GM06990 (cell line): ENCODE results near the gene NEURL1B.
A peak's percentile ranks its signal among the peaks of the same experiment; 100 is the strongest.

Experiments
- DNase-seq: peaks from one replicate; pipeline ENCODE4 v3.0.0-alpha.2; 2011; ENCODE audit not compliant: insufficient read length; ENCODE audit errors: extremely low read depth
- H3K27me3 ChIP-seq: replicated peaks from 2 replicates; pipeline ENCODE4 v1.6.0; 2011; ENCODE audit warnings: low read length; ENCODE audit not compliant: control insufficient read depth, insufficient read depth
- H3K36me3 ChIP-seq: 2 replicates; pipeline ENCODE4 v1.5.1; 2011; ENCODE audit warnings: low read length; ENCODE audit not compliant: control insufficient read depth, insufficient read depth
- H3K4me3 ChIP-seq: replicated peaks from 2 replicates; pipeline ENCODE4 v1.5.1; 2011; ENCODE audit warnings: low read depth, mild to moderate bottlenecking, control low read depth, low read length
- TF ChIP-seq, protein P1 (sequence below): IDR thresholded peaks from 2 replicates; pipeline ENCODE4 v1.5.1; 2011; ENCODE audit warnings: low read length, control low read depth, mild to moderate bottlenecking, inconsistent platforms; ENCODE audit not compliant: insufficient read depth, poor library complexity, severe bottlenecking

Gene NEURL1B, protein sequence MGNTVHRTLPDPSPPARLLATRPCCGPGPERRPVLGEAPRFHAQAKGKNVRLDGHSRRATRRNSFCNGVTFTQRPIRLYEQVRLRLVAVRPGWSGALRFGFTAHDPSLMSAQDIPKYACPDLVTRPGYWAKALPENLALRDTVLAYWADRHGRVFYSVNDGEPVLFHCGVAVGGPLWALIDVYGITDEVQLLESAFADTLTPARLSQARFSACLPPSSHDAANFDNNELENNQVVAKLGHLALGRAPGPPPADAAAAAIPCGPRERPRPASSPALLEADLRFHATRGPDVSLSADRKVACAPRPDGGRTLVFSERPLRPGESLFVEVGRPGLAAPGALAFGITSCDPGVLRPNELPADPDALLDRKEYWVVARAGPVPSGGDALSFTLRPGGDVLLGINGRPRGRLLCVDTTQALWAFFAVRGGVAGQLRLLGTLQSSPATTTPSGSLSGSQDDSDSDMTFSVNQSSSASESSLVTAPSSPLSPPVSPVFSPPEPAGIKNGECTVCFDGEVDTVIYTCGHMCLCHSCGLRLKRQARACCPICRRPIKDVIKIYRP

DNA sequence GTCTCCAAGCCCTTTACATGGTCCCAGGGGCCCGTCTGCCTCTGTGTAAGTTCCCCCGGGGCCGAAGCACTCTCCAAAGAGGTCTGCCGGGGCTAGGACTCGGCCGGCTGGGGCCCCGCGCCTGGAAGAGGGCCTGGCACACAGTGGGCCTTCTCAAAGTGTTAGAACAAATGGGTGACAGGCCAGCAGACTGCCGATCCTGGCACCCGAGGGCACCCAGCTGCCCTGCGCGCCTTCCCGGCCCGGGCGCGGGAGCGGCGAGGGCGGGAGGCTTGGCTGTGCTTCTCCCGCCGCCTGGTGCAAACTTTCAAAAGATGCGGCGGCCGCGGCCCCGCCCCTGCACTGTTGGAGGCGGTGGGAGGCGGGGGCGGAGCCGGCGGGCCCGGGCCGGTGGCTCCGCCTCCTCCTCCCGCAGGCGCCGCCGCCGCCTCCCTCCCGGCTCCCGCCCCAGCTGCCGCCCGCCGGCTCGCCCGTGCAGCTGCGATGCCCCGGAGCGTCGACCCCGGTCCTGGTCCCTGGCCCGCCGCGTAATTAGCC lies at the start of gene NEURL1B:
TSS of gene NEURL1B (plus strand) at position 442 of the 537 bp plus-strand sequence. CDS start 144 bp downstream, outside the sequence.
- TF ChIP-seq, protein P1, sequence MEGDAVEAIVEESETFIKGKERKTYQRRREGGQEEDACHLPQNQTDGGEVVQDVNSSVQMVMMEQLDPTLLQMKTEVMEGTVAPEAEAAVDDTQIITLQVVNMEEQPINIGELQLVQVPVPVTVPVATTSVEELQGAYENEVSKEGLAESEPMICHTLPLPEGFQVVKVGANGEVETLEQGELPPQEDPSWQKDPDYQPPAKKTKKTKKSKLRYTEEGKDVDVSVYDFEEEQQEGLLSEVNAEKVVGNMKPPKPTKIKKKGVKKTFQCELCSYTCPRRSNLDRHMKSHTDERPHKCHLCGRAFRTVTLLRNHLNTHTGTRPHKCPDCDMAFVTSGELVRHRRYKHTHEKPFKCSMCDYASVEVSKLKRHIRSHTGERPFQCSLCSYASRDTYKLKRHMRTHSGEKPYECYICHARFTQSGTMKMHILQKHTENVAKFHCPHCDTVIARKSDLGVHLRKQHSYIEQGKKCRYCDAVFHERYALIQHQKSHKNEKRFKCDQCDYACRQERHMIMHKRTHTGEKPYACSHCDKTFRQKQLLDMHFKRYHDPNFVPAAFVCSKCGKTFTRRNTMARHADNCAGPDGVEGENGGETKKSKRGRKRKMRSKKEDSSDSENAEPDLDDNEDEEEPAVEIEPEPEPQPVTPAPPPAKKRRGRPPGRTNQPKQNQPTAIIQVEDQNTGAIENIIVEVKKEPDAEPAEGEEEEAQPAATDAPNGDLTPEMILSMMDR, result no peak
- peaks cover 7% of the 10 kb centered on the region for H3K27me3 ChIP-seq
- no peaks in the 10 kb centered on the region for H3K36me3 ChIP-seq
- DNase-seq, result peak; percentile 41
- peak within 1 kb of the TSS; percentile 45 for H3K4me3 ChIP-seq

DNA sequence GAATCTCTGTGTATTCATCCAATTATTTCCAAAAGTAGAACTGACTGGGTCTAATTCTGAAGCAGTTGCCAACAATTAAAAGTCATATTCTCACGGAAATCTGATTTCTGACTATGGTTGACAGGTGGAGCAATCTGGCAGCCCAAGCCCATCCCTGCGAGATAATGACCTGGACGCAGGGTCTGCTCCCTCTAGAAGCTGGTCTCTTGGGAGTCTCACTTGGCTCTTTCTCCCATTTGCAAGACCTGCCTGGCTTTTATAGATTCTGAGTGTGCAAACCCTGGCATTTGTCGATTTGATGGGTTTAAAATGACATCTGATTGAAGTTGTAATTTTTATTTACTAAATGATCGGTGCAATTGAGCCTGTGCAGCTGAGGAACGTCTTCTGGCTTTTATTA lies 49.4 kb upstream of the NEURL1B start:
- no peak for DNase-seq
- Histone ChIP-seq H3K36me3 (no peaks in the 10 kb centered on the region), H3K4me3 (no peak overlapping the region), H3K27me3 (peaks cover 2% of the 10 kb centered on the region; the same call in 1 of the 2 replicates)
- TF ChIP-seq, protein P1, result no peak

DNA sequence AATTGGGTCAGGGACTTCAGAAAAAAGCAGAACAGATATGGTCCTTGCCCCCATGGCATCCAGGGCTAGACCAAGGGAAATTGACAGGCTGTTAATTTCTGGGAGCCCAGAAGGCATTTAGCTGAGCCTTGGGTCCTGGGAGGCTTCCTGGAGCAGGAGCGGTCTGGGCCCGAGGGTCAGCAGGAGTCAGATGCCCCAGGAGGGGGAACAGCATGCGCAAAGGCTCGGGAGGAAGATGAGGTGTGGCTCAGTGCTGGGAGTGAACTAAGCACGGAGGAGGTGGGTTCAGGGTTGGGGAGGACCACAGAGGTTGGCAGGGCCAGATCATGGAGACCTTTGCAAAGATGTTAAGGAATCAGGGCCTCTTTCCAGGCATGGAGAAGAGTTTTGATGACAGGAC lies 48.2 kb upstream of the NEURL1B start:
- no peak for DNase-seq
- H3K4me3 ChIP-seq, result no peak overlapping the region
- no peaks in the 10 kb centered on the region for H3K36me3 ChIP-seq
- TF ChIP-seq, protein P1, result no peak
- H3K27me3 ChIP-seq, result no peaks in the 10 kb centered on the region; the same call in 1 of the 2 replicates

DNA sequence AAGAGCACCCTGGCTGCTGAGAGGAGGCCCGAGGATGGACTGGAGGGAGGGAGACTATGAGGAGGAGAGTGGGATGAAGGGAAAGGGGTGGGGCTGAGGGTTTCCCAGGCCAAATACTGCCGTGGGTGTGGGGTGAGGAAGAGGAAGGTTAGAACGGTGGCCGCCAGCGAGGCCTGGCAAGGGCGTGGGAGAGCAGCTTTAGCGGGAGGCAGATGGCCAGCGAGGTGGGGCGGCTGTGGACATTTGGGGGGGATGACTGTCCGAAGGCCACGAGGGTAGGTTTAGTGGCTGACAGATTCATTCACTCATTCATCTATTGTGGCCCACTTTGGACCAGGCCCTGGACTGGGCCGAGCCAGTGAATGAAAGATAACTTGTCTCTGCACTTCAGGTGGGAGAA lies 47.8 kb upstream of the NEURL1B start:
- no peaks in the 10 kb centered on the region; the same call in 1 of the 2 replicates for H3K27me3 ChIP-seq
- DNase-seq, result no peak
- TF ChIP-seq, protein P1, result no peak

DNA sequence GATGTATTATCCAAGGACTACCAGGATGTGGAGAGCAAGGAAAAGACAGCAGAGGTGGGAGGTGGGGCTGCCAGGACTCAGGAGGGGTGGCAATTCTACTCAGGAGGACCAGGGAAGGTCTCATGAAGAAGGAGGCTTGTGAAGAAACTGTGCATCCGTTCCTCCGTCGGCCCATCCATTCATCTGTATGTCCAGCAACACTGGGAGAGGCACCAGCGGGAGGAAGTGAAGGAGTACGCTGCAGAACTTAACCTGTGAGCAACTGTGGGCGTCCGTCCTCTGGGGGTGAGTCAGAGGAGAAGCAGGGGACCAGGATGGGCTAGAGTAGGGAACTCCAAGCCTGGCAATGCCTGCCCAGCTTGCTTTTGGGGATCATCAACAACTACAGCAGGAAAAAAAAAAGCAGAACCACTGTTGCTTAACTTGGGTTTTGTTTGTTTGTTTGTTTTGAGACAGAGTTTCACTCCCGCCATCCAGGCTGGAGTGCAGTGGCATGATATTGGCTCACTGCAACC lies 47.3 kb upstream of the NEURL1B start:
- DNase-seq, result no peak
- no peaks in the 10 kb centered on the region for H3K36me3 ChIP-seq
- no peaks in the 10 kb centered on the region; the same call in 1 of the 2 replicates for H3K27me3 ChIP-seq
- H3K4me3 ChIP-seq, result no peak overlapping the region
- TF ChIP-seq, protein P1, result no peak

More for the DNA sequence above, 47.8 kb upstream of the NEURL1B start:
- no peak overlapping the region for H3K4me3 ChIP-seq
- H3K36me3 ChIP-seq, result no peaks in the 10 kb centered on the region
